ENCODE results near the gene CFAP77. TPM values are rescaled to one million over a fixed set of nuclear protein-coding genes. Genes with fewer than 3 reads are reported as not detected.

Gene CFAP77
- total and polyA plus RNA-seq, 2 of the 13 experiments (the other 11 are each of a cell fraction or from before 2014, with no cell fraction given), result not detected

DNA sequence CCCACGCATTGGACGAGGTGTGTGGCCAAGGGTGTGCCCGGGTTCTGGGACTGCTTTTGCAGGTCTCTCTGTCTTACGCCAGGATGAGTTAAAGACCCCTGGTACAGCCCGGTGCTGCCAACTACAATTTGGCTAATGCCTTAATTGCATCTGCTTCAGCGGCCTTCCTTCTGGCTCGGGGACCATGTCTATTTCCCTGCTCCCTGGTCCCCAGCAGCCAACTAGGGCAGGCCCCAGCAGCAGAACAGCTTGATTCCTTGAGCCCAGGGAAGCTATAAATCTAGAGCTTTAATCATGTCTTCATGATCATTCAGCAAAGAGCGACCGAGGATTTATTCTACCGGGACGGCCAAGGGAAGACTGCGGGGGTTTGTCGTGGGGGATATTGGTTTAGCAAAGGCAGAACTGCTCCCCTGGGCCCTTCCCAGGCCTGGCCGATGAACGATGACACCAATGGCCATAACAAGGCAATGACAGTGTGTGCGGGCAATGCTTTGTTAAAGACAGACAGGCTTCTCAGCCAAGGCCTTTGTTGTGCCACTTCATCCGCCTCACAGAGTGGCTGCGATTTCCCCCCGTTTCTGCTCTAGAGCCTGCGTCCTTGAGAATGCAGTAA, 51.4 kb downstream of the CFAP77 start:
- ChIA-PET POLR2A (no interaction called here), CTCF (ENCODE audit: low intra/inter-chr PET ratio, low total read pairs) (no interaction called here)
- Histone ChIP-seq H3K79me2 (ENCODE audit: insufficient read depth, low read length) (no peaks in the 10 kb centered on the region), H3K27me3 (ENCODE audit: control insufficient read depth in 1 of 2, insufficient read depth in 2 of 2, low read length in 2 of 2) (peaks cover 0 to 36% of the 10 kb centered on the region in 2 experiments), H3K4me2 (ENCODE audit: low read depth, low read length) (no peak overlapping the region), H3K36me3 (replicated peaks in 1 of 2; ENCODE audit: control insufficient read depth in 1 of 2, insufficient read depth in 2 of 2, low read length in 2 of 2) (no peaks in the 10 kb centered on the region), H2AFZ (ENCODE audit: low read length) (no peak overlapping the region), H3K9me3 (ENCODE audit: low read length) (no peaks in the 10 kb centered on the region), H3K27ac (ENCODE audit: extremely low read length, insufficient read depth, low read length) (no peak overlapping the region), H4K20me1 (ENCODE audit: insufficient read depth, low read length) (no peaks in the 10 kb centered on the region), H3K4me1 (ENCODE audit: insufficient read depth, low read length) (no peaks in the 10 kb centered on the region), H3K9ac (ENCODE audit: insufficient read depth, low read depth, low read length) (no peak overlapping the region), H3K4me3 (replicated peaks in 1 of 3; ENCODE audit: insufficient read depth in 1 of 3, low read depth in 2 of 3, low read length in 3 of 3) (no peak overlapping the region)
- in situ Hi-C loops (cut with HindIII; ENCODE audit: extremely low pct_ligation_motif_present, low pct_unique_long_range_greater_than_20kb) (no loop called here), intact Hi-C loops (cut with micrococcal nuclease; ENCODE audit: unreplicated experiment) (no loop called here)
- no peak for FAIRE-seq
- no peak for ATAC-seq
- BruUV-seq (replicated peaks), result no TSS peak
- WGBS (ENCODE audit: low lambda C conversion rate), result 20% methylated on average over 8 of the region's 20 CpGs
- no peak for TF ChIP-seq IKZF4 (CRISPR knock-in tag; IDR thresholded peaks at IDR 0.05; ENCODE audit: borderline replicate concordance, low read depth, not compliant biosample characterization)
- TF ChIP-seq, protein P1, sequence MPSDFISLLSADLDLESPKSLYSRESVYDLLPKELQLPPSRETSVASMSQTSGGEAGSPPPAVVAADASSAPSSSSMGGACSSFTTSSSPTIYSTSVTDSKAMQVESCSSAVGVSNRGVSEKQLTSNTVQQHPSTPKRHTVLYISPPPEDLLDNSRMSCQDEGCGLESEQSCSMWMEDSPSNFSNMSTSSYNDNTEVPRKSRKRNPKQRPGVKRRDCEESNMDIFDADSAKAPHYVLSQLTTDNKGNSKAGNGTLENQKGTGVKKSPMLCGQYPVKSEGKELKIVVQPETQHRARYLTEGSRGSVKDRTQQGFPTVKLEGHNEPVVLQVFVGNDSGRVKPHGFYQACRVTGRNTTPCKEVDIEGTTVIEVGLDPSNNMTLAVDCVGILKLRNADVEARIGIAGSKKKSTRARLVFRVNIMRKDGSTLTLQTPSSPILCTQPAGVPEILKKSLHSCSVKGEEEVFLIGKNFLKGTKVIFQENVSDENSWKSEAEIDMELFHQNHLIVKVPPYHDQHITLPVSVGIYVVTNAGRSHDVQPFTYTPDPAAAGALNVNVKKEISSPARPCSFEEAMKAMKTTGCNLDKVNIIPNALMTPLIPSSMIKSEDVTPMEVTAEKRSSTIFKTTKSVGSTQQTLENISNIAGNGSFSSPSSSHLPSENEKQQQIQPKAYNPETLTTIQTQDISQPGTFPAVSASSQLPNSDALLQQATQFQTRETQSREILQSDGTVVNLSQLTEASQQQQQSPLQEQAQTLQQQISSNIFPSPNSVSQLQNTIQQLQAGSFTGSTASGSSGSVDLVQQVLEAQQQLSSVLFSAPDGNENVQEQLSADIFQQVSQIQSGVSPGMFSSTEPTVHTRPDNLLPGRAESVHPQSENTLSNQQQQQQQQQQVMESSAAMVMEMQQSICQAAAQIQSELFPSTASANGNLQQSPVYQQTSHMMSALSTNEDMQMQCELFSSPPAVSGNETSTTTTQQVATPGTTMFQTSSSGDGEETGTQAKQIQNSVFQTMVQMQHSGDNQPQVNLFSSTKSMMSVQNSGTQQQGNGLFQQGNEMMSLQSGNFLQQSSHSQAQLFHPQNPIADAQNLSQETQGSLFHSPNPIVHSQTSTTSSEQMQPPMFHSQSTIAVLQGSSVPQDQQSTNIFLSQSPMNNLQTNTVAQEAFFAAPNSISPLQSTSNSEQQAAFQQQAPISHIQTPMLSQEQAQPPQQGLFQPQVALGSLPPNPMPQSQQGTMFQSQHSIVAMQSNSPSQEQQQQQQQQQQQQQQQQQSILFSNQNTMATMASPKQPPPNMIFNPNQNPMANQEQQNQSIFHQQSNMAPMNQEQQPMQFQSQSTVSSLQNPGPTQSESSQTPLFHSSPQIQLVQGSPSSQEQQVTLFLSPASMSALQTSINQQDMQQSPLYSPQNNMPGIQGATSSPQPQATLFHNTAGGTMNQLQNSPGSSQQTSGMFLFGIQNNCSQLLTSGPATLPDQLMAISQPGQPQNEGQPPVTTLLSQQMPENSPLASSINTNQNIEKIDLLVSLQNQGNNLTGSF (CRISPR knock-in tag; IDR thresholded peaks at IDR 0.05), result no peak
- no peak for TF ChIP-seq MTF2 (CRISPR knock-in tag; IDR thresholded peaks at IDR 0.05; ENCODE audit: borderline replicate concordance)
- no peak for TF ChIP-seq CAMTA2 (CRISPR knock-in tag; IDR thresholded peaks at IDR 0.05; ENCODE audit: borderline replicate concordance)
- TF ChIP-seq, protein P2, sequence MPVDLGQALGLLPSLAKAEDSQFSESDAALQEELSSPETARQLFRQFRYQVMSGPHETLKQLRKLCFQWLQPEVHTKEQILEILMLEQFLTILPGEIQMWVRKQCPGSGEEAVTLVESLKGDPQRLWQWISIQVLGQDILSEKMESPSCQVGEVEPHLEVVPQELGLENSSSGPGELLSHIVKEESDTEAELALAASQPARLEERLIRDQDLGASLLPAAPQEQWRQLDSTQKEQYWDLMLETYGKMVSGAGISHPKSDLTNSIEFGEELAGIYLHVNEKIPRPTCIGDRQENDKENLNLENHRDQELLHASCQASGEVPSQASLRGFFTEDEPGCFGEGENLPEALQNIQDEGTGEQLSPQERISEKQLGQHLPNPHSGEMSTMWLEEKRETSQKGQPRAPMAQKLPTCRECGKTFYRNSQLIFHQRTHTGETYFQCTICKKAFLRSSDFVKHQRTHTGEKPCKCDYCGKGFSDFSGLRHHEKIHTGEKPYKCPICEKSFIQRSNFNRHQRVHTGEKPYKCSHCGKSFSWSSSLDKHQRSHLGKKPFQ (CRISPR knock-in tag; IDR thresholded peaks at IDR 0.05; ENCODE audit: insufficient replicate concordance), result no peak
- no peak for TF ChIP-seq ZFP37 (CRISPR knock-in tag; IDR thresholded peaks at IDR 0.05; ENCODE audit: borderline replicate concordance)
- TF ChIP-seq WIZ (CRISPR knock-in tag; IDR thresholded peaks at IDR 0.05), result no peak
- TF ChIP-seq, protein P3, sequence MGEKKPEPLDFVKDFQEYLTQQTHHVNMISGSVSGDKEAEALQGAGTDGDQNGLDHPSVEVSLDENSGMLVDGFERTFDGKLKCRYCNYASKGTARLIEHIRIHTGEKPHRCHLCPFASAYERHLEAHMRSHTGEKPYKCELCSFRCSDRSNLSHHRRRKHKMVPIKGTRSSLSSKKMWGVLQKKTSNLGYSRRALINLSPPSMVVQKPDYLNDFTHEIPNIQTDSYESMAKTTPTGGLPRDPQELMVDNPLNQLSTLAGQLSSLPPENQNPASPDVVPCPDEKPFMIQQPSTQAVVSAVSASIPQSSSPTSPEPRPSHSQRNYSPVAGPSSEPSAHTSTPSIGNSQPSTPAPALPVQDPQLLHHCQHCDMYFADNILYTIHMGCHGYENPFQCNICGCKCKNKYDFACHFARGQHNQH (CRISPR knock-in tag; IDR thresholded peaks at IDR 0.05), result no peak
- TF ChIP-seq, protein P4, sequence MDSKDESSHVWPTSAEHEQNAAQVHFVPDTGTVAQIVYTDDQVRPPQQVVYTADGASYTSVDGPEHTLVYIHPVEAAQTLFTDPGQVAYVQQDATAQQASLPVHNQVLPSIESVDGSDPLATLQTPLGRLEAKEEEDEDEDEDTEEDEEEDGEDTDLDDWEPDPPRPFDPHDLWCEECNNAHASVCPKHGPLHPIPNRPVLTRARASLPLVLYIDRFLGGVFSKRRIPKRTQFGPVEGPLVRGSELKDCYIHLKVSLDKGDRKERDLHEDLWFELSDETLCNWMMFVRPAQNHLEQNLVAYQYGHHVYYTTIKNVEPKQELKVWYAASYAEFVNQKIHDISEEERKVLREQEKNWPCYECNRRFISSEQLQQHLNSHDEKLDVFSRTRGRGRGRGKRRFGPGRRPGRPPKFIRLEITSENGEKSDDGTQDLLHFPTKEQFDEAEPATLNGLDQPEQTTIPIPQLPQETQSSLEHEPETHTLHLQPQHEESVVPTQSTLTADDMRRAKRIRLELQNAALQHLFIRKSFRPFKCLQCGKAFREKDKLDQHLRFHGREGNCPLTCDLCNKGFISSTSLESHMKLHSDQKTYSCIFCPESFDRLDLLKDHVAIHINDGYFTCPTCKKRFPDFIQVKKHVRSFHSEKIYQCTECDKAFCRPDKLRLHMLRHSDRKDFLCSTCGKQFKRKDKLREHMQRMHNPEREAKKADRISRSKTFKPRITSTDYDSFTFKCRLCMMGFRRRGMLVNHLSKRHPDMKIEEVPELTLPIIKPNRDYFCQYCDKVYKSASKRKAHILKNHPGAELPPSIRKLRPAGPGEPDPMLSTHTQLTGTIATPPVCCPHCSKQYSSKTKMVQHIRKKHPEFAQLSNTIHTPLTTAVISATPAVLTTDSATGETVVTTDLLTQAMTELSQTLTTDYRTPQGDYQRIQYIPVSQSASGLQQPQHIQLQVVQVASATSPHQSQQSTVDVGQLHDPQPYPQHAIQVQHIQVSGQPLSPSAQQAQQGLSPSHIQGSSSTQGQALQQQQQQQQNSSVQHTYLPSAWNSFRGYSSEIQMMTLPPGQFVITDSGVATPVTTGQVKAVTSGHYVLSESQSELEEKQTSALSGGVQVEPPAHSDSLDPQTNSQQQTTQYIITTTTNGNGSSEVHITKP (CRISPR knock-in tag; IDR thresholded peaks at IDR 0.05; ENCODE audit: low read depth), result no peak
- TF ChIP-seq ZNF33A (CRISPR knock-in tag; IDR thresholded peaks at IDR 0.05; ENCODE audit: borderline replicate concordance), result no peak
- TF ChIP-seq SP2 (CRISPR knock-in tag; IDR thresholded peaks at IDR 0.05), result no peak
- no peak for DNase-seq (ENCODE audit: low spot score)
